ENCODE data around the gene MAP3K7CL. TPM values are rescaled to one million over a fixed set of nuclear protein-coding genes. Genes with fewer than 3 reads are reported as not detected.

MAP3K7CL gene
- polyA plus RNA-seq, 1 donor (not counting 4 experiments of a cell fraction or from before 2014, with no cell fraction given), result 17.3 TPM

- H3K27ac ChIP-seq (ENCODE audit: control insufficient read depth, insufficient read depth, low read length), result no peak overlapping the region
These were observed 38.1 kb upstream of the MAP3K7CL start for GRCh38 chr21:29092102-29092959.

GRCh38 chr21:29096218-29097015 is 34.0 kb upstream of the MAP3K7CL start:
- H2AFZ ChIP-seq (ENCODE audit: control insufficient read depth, low read length), result no peak overlapping the region
- no peaks in the 10 kb centered on the region for H3K9me1 ChIP-seq (ENCODE audit: control insufficient read depth, extremely low read depth, insufficient read depth, low read length)
- H3K27me3 ChIP-seq (ENCODE audit: control insufficient read depth, extremely low read depth, insufficient read depth, low read length), result no peaks in the 10 kb centered on the region
- FAIRE-seq (no peak), DNase-seq (ENCODE audit: low read depth, low spot score) (no peak)
- H3K27ac ChIP-seq (ENCODE audit: control insufficient read depth, insufficient read depth, low read length), result no peak overlapping the region
- no peaks in the 10 kb centered on the region for H3K36me3 ChIP-seq (ENCODE audit: control insufficient read depth in 2 of 2, extremely low read depth in 1 of 2, insufficient read depth in 2 of 2, low read length in 2 of 2)
- H4K20me1 ChIP-seq (ENCODE audit: control insufficient read depth, extremely low read depth, insufficient read depth, low read length), result no peaks in the 10 kb centered on the region
- no peak overlapping the region for H3K4me2 ChIP-seq (ENCODE audit: control insufficient read depth, extremely low read depth, insufficient read depth, low read depth, low read length)
- no peak overlapping the region for H3K4me3 ChIP-seq (ENCODE audit: control insufficient read depth in 2 of 3, extremely low read depth in 1 of 3, insufficient read depth in 2 of 3, low read depth in 1 of 3, low read length in 3 of 3)
- dilution Hi-C loops (cut with MboI; ENCODE audit: extremely low pct_ligation_motif_present, low sequenced_read_pairs), result no loop called here
- H3K9me3 ChIP-seq (ENCODE audit: control insufficient read depth, low read depth, low read length), result no peaks in the 10 kb centered on the region
- no peaks in the 10 kb centered on the region for H3K79me2 ChIP-seq (ENCODE audit: control insufficient read depth, insufficient read depth, low read length)
- peaks cover 9% of the 10 kb centered on the region for H3K4me1 ChIP-seq (ENCODE audit: control insufficient read depth, extremely low read depth, insufficient read depth, low read length)
- TF ChIP-seq EZH2 (IDR thresholded peaks at IDR 0.05; ENCODE audit: low read length) (no peak), CTCF (optimal IDR thresholded peaks at IDR 0.05 in 1 of 3, IDR thresholded peaks at IDR 0.05 in 1 of 3, conservative IDR thresholded peaks at IDR 0.05 in 1 of 3; ENCODE audit: extremely low read depth in 1 of 3, insufficient read depth in 2 of 3, low read length in 3 of 3) (no peak)
- H3K9ac ChIP-seq (ENCODE audit: control insufficient read depth, extremely low read depth, insufficient read depth, low read length), result no peak overlapping the region

More at GRCh38 chr21:29092102-29092959, 38.1 kb upstream of the MAP3K7CL start:
- Histone ChIP-seq H4K20me1 (ENCODE audit: control insufficient read depth, extremely low read depth, insufficient read depth, low read length) (no peaks in the 10 kb centered on the region), H3K27me3 (ENCODE audit: control insufficient read depth, extremely low read depth, insufficient read depth, low read length) (no peaks in the 10 kb centered on the region), H3K79me2 (ENCODE audit: control insufficient read depth, insufficient read depth, low read length) (no peaks in the 10 kb centered on the region), H3K4me1 (ENCODE audit: control insufficient read depth, extremely low read depth, insufficient read depth, low read length) (peaks cover 21% of the 10 kb centered on the region), H3K9ac (ENCODE audit: control insufficient read depth, extremely low read depth, insufficient read depth, low read length) (no peak overlapping the region), H3K9me3 (ENCODE audit: control insufficient read depth, low read depth, low read length) (no peaks in the 10 kb centered on the region), H3K36me3 (ENCODE audit: control insufficient read depth in 2 of 2, extremely low read depth in 1 of 2, insufficient read depth in 2 of 2, low read length in 2 of 2) (no peaks in the 10 kb centered on the region), H3K4me2 (ENCODE audit: control insufficient read depth, extremely low read depth, insufficient read depth, low read depth, low read length) (no peak overlapping the region), H3K9me1 (ENCODE audit: control insufficient read depth, extremely low read depth, insufficient read depth, low read length) (no peaks in the 10 kb centered on the region), H2AFZ (ENCODE audit: control insufficient read depth, low read length) (peak overlapping the region; percentile 66), H3K4me3 (ENCODE audit: control insufficient read depth in 2 of 3, extremely low read depth in 1 of 3, insufficient read depth in 2 of 3, low read depth in 1 of 3, low read length in 3 of 3) (no peak overlapping the region)
- dilution Hi-C loops (cut with MboI; ENCODE audit: extremely low pct_ligation_motif_present, low sequenced_read_pairs), result no loop called here
- no peak for FAIRE-seq
- no peak for DNase-seq (ENCODE audit: low read depth, low spot score)
- no peak for TF ChIP-seq EZH2 (IDR thresholded peaks at IDR 0.05; ENCODE audit: low read length)
- TF ChIP-seq CTCF (optimal IDR thresholded peaks at IDR 0.05 in 1 of 3, IDR thresholded peaks at IDR 0.05 in 1 of 3, conservative IDR thresholded peaks at IDR 0.05 in 1 of 3; ENCODE audit: extremely low read depth in 1 of 3, insufficient read depth in 2 of 3, low read length in 3 of 3), result peak in 1 of 3 experiments; percentile 41

Measured in keratinocyte (primary cell).